NT2/D1 (cell line): ENCODE data around the gene BIRC6.

Source experiments
- SUZ12 ChIP-seq: IDR thresholded peaks from 2 replicates; pipeline ENCODE4 v1.6.1; 2011; ENCODE audit not compliant: insufficient read length, insufficient read depth; ENCODE audit errors: extremely low read depth
- YY1 ChIP-seq: IDR thresholded peaks from 2 replicates; pipeline ENCODE4 v1.6.1; 2011; ENCODE audit not compliant: insufficient read length, insufficient read depth
- ZNF274 ChIP-seq: IDR thresholded peaks from 2 replicates; pipeline ENCODE4 v1.6.1; 2011; ENCODE audit warnings: mild to moderate bottlenecking, low read depth, low read length

DNA sequence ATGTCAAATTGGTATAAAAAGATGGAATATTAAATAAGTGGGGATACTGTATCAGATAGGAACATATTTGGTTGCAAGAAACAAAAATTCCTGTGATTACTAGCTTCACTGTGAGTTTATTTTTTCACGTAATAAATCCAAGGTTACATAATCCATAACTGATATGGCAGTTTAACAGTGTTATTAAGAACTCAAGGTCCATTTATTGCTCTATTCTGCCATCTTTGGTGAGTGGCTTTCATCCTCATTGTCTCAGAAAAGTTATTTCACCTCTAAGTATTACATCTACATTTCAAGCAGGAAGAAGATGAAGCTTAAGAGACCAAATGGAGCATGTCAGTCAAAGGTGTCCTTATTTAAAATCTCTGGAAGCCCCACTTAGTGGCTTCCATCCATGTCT lies 41.9 kb upstream of the BIRC6 start:
- no peak for TF ChIP-seq ZNF274
- TF ChIP-seq YY1: no peak
- no peak for TF ChIP-seq SUZ12
